ENCODE measurements around the gene MINDY4.

Gene MINDY4

DNA sequence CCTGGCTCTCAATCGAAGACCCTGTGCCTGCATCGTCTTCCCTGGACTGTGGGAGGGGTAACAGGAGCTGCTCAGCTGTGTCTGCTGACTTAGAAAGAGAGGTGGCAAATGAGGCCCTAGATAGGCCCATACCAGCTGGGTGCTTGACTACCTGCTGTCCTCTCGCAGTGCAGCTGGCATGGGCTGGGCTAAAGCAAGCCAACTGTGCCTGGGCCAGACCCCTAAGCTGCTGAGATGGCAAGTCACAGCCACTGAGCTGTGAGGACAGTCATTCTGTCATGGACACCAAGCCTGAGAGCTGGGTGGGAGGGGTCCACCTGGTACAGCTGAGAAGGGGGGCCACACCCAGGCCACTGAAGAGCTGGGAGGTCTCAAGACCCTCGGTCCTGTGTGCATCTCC, 94.6 kb downstream of the MINDY4 start:
- no peak for TF ChIP-seq POLR2AphosphoS5 (IDR thresholded peaks at IDR 0.05; ENCODE audit: low read depth)
- TF ChIP-seq, protein P1, sequence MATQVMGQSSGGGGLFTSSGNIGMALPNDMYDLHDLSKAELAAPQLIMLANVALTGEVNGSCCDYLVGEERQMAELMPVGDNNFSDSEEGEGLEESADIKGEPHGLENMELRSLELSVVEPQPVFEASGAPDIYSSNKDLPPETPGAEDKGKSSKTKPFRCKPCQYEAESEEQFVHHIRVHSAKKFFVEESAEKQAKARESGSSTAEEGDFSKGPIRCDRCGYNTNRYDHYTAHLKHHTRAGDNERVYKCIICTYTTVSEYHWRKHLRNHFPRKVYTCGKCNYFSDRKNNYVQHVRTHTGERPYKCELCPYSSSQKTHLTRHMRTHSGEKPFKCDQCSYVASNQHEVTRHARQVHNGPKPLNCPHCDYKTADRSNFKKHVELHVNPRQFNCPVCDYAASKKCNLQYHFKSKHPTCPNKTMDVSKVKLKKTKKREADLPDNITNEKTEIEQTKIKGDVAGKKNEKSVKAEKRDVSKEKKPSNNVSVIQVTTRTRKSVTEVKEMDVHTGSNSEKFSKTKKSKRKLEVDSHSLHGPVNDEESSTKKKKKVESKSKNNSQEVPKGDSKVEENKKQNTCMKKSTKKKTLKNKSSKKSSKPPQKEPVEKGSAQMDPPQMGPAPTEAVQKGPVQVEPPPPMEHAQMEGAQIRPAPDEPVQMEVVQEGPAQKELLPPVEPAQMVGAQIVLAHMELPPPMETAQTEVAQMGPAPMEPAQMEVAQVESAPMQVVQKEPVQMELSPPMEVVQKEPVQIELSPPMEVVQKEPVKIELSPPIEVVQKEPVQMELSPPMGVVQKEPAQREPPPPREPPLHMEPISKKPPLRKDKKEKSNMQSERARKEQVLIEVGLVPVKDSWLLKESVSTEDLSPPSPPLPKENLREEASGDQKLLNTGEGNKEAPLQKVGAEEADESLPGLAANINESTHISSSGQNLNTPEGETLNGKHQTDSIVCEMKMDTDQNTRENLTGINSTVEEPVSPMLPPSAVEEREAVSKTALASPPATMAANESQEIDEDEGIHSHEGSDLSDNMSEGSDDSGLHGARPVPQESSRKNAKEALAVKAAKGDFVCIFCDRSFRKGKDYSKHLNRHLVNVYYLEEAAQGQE (IDR thresholded peaks at IDR 0.05; ENCODE audit: insufficient replicate concordance, low read depth): no peak
- TF ChIP-seq GABPA (IDR thresholded peaks at IDR 0.05; ENCODE audit: low read depth): no peak
- TF ChIP-seq, protein P2, sequence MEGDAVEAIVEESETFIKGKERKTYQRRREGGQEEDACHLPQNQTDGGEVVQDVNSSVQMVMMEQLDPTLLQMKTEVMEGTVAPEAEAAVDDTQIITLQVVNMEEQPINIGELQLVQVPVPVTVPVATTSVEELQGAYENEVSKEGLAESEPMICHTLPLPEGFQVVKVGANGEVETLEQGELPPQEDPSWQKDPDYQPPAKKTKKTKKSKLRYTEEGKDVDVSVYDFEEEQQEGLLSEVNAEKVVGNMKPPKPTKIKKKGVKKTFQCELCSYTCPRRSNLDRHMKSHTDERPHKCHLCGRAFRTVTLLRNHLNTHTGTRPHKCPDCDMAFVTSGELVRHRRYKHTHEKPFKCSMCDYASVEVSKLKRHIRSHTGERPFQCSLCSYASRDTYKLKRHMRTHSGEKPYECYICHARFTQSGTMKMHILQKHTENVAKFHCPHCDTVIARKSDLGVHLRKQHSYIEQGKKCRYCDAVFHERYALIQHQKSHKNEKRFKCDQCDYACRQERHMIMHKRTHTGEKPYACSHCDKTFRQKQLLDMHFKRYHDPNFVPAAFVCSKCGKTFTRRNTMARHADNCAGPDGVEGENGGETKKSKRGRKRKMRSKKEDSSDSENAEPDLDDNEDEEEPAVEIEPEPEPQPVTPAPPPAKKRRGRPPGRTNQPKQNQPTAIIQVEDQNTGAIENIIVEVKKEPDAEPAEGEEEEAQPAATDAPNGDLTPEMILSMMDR (IDR thresholded peaks at IDR 0.05; ENCODE audit: insufficient read depth, low read length): no peak
- no peak for TF ChIP-seq SPI1 (IDR thresholded peaks at IDR 0.05; ENCODE audit: borderline replicate concordance, low read depth)
- H3K4me3 ChIP-seq (replicated peaks; ENCODE audit: insufficient read depth, low read length): no peak overlapping the region
- no peak overlapping the region for H3K27ac ChIP-seq (replicated peaks)
- no peaks in the 10 kb centered on the region for H3K27me3 ChIP-seq (ENCODE audit: insufficient read depth, poor library complexity, severe bottlenecking)
- DNase-seq (ENCODE audit: low read depth in 1 of 2, low spot score in 1 of 2): no peak

GRCh38 chr7:30866939-30867338, 95.7 kb downstream of the MINDY4 start:
- no peak overlapping the region for H3K27ac ChIP-seq (replicated peaks)
- no peak for DNase-seq (ENCODE audit: low read depth in 1 of 2, low spot score in 1 of 2)
- H3K4me3 ChIP-seq (replicated peaks; ENCODE audit: insufficient read depth, low read length): no peak overlapping the region
- no peak for TF ChIP-seq GABPA (IDR thresholded peaks at IDR 0.05; ENCODE audit: low read depth)
- TF ChIP-seq, protein P2 (IDR thresholded peaks at IDR 0.05; ENCODE audit: insufficient read depth, low read length): no peak
- TF ChIP-seq SPI1 (IDR thresholded peaks at IDR 0.05; ENCODE audit: borderline replicate concordance, low read depth): no peak
- TF ChIP-seq, protein P1 (IDR thresholded peaks at IDR 0.05; ENCODE audit: insufficient replicate concordance, low read depth): no peak
- TF ChIP-seq POLR2AphosphoS5 (IDR thresholded peaks at IDR 0.05; ENCODE audit: low read depth): no peak
- H3K27me3 ChIP-seq (ENCODE audit: insufficient read depth, poor library complexity, severe bottlenecking): no peaks in the 10 kb centered on the region

- TF ChIP-seq, protein P2 (IDR thresholded peaks at IDR 0.05; ENCODE audit: insufficient read depth, low read length): no peak
- TF ChIP-seq, protein P1 (IDR thresholded peaks at IDR 0.05; ENCODE audit: insufficient replicate concordance, low read depth): no peak
- no peak for TF ChIP-seq GABPA (IDR thresholded peaks at IDR 0.05; ENCODE audit: low read depth)
- no peak for TF ChIP-seq SPI1 (IDR thresholded peaks at IDR 0.05; ENCODE audit: borderline replicate concordance, low read depth)
- no peak for TF ChIP-seq POLR2AphosphoS5 (IDR thresholded peaks at IDR 0.05; ENCODE audit: low read depth)
- H3K4me3 ChIP-seq (replicated peaks; ENCODE audit: insufficient read depth, low read length): no peak overlapping the region
- no peaks in the 10 kb centered on the region for H3K27me3 ChIP-seq (ENCODE audit: insufficient read depth, poor library complexity, severe bottlenecking)
- no peak for DNase-seq (ENCODE audit: low read depth in 1 of 2, low spot score in 1 of 2)
- H3K27ac ChIP-seq (replicated peaks): no peak overlapping the region
Observed at GRCh38 chr7:30867483-30867882, 96.3 kb downstream of the MINDY4 start.

All from HL-60 (cell line).